ENCODE measurements around the gene ARHGAP26. TPM values are rescaled to one million over a fixed set of nuclear protein-coding genes. Genes with fewer than 3 reads are reported as not detected.

The ARHGAP26 gene
- total and polyA plus RNA-seq, 2 experiments from 2014 or later, result 9.5 to 16.8 TPM

- no peak for TF ChIP-seq ZNF462 (CRISPR knock-in tag; IDR thresholded peaks at IDR 0.05)
- TF ChIP-seq JUNB (IDR thresholded peaks at IDR 0.05; ENCODE audit: unreplicated experiment), result no peak
- no peak for TF ChIP-seq ZNF114 (CRISPR knock-in tag; IDR thresholded peaks at IDR 0.05)
- TF ChIP-seq EZH2phosphoT487 (IDR thresholded peaks at IDR 0.05; ENCODE audit: unreplicated experiment), result no peak
Measured at GRCh38 chr5:143152445-143152844, 382.3 kb downstream of the ARHGAP26 start (continued).

GRCh38 chr5:143153332-143154119, 383.3 kb downstream of the ARHGAP26 start:
- Histone ChIP-seq H3K4me1 (ENCODE audit: insufficient read depth) (no peaks in the 10 kb centered on the region), H2AFZ (no peak overlapping the region), H3K79me2 (replicated peaks; ENCODE audit: insufficient read depth) (no peaks in the 10 kb centered on the region), H3K36me3 (ENCODE audit: insufficient read depth) (no peaks in the 10 kb centered on the region), H3K4me2 (no peak overlapping the region), H3K27ac (ENCODE audit: low read depth) (no peak overlapping the region), H3F3A (replicated peaks; ENCODE audit: low read depth) (no peaks in the 10 kb centered on the region), H4K20me1 (replicated peaks; ENCODE audit: insufficient read depth) (no peaks in the 10 kb centered on the region), H3K27me3 (ENCODE audit: insufficient read depth) (no peaks in the 10 kb centered on the region), H3K9me2 (ENCODE audit: insufficient read depth) (no peaks in the 10 kb centered on the region; the same call in 1 of the 2 replicates), H3K4me3 (no peak overlapping the region)
- Mint-ChIP-seq H3K27ac (no peak overlapping the region), H3K9me3 (no peaks in the 10 kb centered on the region), H3K4me3 (no peak overlapping the region), H3K4me1 (peaks cover 6% of the 10 kb centered on the region; the same call in 2 of the 3 replicates), H3K36me3 (ENCODE audit: low read depth) (peaks cover 9% of the 10 kb centered on the region; the same call in 2 of the 3 replicates), H3K27me3 (ENCODE audit: insufficient read depth, low read depth, poor library complexity) (no peaks in the 10 kb centered on the region)
- ATAC-seq, result no peak
- no peak for DNase-seq (ENCODE audit: low spot score)
- TF ChIP-seq ZNF462 (CRISPR knock-in tag; IDR thresholded peaks at IDR 0.05) (no peak), JUNB (IDR thresholded peaks at IDR 0.05; ENCODE audit: unreplicated experiment) (no peak), POLR2AphosphoS5 (IDR thresholded peaks at IDR 0.05; ENCODE audit: low read depth) (no peak), STAT1 (IDR thresholded peaks at IDR 0.05; ENCODE audit: unreplicated experiment) (no peak), EZH2phosphoT487 (IDR thresholded peaks at IDR 0.05; ENCODE audit: unreplicated experiment) (no peak), ZNF114 (CRISPR knock-in tag; IDR thresholded peaks at IDR 0.05) (no peak), EZH2 (IDR thresholded peaks at IDR 0.05; ENCODE audit: low read depth, unreplicated experiment) (no peak), CREB1 (CRISPR knock-in tag; IDR thresholded peaks at IDR 0.05; ENCODE audit: low read depth) (no peak)

All from GM23338 (cell line).